SK-N-SH treated with all-trans-retinoic acid at 6 μM for 48 hours (cell line): ENCODE measurements around the gene LSR.

Source experiments
- CSDC2 ChIP-seq: fragments of 250-450 bp; sonication (Bioruptor Pico); IDR thresholded peaks from 2 replicates; pipeline ENCODE4 v1.5.0; 2020; ENCODE audit warnings: mild to moderate bottlenecking, moderate library complexity
- ISL1 ChIP-seq: fragments of 250-450 bp; sonication (Bioruptor Pico); IDR thresholded peaks from 2 replicates; pipeline ENCODE4 v2.1.2; 2022; ENCODE audit warnings: mild to moderate bottlenecking, moderate library complexity
- ZFP3 ChIP-seq: fragments of 250-450 bp; sonication (Bioruptor Pico); IDR thresholded peaks from 2 replicates; pipeline ENCODE4 v1.5.0; 2020; ENCODE audit warnings: mild to moderate bottlenecking, moderate library complexity
- ZNF565 ChIP-seq: fragments of 450-650 bp; formaldehyde crosslinking; conservative IDR thresholded peaks from 2 replicates; pipeline ENCODE4 v1.5.0; 2020; ENCODE audit warnings: low read depth, mild to moderate bottlenecking, moderate library complexity
- ZNF70 ChIP-seq: fragments of 450-650 bp; formaldehyde crosslinking; IDR thresholded peaks from 2 replicates; pipeline ENCODE4 v1.5.0; 2020; ENCODE audit warnings: mild to moderate bottlenecking, moderate library complexity
- TF ChIP-seq, protein P1 (sequence below): fragments of 250-450 bp; sonication (Bioruptor Pico); IDR thresholded peaks from 2 replicates; pipeline ENCODE4 v1.8.0; 2020; ENCODE audit warnings: mild to moderate bottlenecking, moderate library complexity, borderline replicate concordance

DNA sequence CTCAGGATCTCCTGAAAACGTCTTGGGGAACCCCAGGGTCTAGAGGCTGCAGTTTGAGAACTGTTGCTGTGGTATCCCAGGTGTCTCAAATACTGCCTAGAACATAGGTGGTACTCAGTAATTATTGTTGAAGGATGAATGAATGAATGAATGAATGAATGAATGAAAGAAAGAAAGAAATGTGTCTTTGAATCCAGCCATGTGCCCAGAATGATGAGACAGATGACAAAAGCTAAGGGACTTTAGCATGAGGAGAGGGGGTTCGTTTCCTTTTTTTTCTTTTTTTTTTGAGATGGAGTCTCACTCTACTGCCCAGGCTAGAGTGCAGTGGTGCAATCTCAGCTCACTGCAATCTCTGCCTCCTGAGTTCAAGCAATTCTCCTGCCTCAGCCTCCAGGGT, 7.8 kb downstream of the LSR start:
- TF ChIP-seq ZFP3 (CRISPR knock-in tag) (no peak), ISL1 (CRISPR knock-in tag) (no peak), ZNF565 (CRISPR knock-in tag) (no peak), ZNF70 (CRISPR knock-in tag) (no peak), CSDC2 (CRISPR knock-in tag) (no peak)
- TF ChIP-seq, protein P1, sequence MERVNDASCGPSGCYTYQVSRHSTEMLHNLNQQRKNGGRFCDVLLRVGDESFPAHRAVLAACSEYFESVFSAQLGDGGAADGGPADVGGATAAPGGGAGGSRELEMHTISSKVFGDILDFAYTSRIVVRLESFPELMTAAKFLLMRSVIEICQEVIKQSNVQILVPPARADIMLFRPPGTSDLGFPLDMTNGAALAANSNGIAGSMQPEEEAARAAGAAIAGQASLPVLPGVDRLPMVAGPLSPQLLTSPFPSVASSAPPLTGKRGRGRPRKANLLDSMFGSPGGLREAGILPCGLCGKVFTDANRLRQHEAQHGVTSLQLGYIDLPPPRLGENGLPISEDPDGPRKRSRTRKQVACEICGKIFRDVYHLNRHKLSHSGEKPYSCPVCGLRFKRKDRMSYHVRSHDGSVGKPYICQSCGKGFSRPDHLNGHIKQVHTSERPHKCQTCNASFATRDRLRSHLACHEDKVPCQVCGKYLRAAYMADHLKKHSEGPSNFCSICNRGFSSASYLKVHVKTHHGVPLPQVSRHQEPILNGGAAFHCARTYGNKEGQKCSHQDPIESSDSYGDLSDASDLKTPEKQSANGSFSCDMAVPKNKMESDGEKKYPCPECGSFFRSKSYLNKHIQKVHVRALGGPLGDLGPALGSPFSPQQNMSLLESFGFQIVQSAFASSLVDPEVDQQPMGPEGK (CRISPR knock-in tag), result no peak
